Measurements from ENCODE around the gene RNU5B-1.

Gene RNU5B-1

DNA sequence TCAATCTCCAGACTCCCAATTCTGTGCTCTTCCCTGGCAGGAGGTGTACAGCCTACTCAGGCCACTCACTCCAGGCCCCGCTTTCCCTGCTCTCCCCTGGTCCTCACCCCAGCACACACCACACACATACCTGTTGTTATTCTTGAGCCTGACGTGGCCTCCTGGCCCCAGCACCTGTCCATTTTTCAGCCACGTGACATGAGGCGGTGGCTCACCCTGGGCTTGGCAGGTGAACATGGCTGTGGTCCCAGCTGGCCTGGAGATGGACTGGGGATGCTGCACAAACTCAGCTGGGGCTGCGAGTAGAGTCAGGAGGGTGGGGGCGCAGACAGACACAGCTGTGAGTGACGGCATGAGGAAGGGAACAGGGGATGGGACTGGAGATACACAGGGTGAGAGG, 27.3 kb downstream of the RNU5B-1 start:
- no peaks in the 10 kb centered on the region for H3K9me3 ChIP-seq
- TF ChIP-seq, protein P1, sequence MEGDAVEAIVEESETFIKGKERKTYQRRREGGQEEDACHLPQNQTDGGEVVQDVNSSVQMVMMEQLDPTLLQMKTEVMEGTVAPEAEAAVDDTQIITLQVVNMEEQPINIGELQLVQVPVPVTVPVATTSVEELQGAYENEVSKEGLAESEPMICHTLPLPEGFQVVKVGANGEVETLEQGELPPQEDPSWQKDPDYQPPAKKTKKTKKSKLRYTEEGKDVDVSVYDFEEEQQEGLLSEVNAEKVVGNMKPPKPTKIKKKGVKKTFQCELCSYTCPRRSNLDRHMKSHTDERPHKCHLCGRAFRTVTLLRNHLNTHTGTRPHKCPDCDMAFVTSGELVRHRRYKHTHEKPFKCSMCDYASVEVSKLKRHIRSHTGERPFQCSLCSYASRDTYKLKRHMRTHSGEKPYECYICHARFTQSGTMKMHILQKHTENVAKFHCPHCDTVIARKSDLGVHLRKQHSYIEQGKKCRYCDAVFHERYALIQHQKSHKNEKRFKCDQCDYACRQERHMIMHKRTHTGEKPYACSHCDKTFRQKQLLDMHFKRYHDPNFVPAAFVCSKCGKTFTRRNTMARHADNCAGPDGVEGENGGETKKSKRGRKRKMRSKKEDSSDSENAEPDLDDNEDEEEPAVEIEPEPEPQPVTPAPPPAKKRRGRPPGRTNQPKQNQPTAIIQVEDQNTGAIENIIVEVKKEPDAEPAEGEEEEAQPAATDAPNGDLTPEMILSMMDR (IDR thresholded peaks at IDR 0.05; ENCODE audit: low read depth, low read length) = no peak
- H3K4me3 ChIP-seq (ENCODE audit: low read depth, low read length) = no peak overlapping the region
- peaks cover 24% of the 10 kb centered on the region for H3K36me3 ChIP-seq
- peaks cover 38% of the 10 kb centered on the region for H3K4me1 ChIP-seq
- no peak for DNase-seq
- no peaks in the 10 kb centered on the region for H3K27me3 ChIP-seq

DNA sequence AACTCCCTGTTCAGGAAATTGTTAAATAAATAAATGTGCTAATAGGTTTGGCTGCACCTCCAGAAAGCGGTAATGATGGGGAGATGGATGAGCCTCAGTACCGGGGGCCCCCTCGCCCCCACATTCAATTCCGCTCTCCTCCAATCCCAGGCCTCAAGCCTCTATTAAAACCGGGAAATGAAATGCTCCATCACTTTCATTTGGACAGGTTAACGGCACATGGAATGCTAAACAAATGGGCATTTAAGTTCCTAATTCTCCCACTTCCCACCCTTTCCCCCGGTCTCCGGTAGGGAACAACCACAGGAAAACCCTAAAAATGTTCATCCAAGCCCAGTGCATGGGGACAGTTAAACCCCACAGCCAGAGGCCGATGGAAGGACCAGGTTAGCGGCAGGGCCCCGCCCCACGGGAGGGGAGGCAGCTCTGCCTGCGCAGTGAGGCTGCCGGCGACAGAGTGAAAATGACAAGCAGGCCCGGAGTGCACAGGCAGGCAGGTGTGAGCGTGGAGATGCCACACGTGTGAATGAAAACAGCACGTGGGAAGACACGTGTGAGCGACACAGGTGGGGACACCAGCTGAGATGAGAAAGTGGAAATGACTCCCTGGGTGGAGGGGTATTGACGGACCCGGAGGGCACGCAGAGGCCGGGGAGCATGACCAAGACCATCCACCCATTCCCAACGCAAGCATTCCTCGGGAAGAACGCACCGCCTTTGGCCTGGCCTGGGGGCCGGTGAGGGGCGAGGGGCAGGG, 28.1 kb downstream of the RNU5B-1 start:
- Histone ChIP-seq H3K36me3 (peaks cover 24% of the 10 kb centered on the region), H3K4me1 (peaks cover 45% of the 10 kb centered on the region)
- DNase-seq = no peak

DNA sequence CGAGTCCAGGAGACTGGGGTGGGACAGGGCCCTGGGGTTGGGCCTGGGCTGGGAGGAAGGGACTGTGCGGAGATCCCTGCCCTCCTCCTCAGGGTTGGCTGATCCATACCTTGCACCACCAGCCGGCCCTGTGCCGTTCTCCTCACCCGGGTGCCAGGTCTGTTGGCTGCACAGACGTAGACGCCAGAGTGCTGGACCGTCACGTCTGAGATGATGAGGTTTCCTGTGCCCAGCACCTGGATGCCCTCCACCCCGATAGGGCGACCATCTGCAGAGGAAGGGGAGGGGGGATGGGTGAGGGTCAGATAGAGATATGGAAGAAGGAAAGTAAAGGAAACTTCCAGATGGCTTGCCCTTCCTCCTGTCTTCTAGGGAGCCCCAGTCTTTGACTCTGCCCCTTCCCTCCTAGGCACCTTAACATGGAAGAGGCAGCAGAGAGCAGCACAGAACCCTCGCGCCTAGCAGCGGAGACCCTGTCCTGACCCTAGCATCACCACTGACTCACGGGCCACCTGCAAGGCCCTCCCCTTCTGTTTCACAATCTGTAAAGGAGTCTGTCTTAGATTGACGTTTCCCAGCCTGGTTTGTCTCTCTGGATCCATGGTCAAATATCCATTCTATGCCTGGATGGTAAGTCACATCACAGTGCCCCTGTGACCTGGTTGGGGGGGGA, 28.8 kb downstream of the RNU5B-1 start:
- DNase-seq = no peak
- Histone ChIP-seq H3K27me3 (no peaks in the 10 kb centered on the region), H3K4me3 (ENCODE audit: low read depth, low read length) (no peak overlapping the region), H3K4me1 (peaks cover 51% of the 10 kb centered on the region), H3K36me3 (peaks cover 24% of the 10 kb centered on the region), H3K9me3 (no peaks in the 10 kb centered on the region)
- TF ChIP-seq, protein P1 (IDR thresholded peaks at IDR 0.05; ENCODE audit: low read depth, low read length) = no peak

More for the DNA sequence above, 28.1 kb downstream of the RNU5B-1 start:
- TF ChIP-seq, protein P1 (IDR thresholded peaks at IDR 0.05; ENCODE audit: low read depth, low read length) = no peak
- Histone ChIP-seq H3K9me3 (no peaks in the 10 kb centered on the region), H3K27me3 (no peaks in the 10 kb centered on the region), H3K4me3 (ENCODE audit: low read depth, low read length) (no peak overlapping the region)

DNA sequence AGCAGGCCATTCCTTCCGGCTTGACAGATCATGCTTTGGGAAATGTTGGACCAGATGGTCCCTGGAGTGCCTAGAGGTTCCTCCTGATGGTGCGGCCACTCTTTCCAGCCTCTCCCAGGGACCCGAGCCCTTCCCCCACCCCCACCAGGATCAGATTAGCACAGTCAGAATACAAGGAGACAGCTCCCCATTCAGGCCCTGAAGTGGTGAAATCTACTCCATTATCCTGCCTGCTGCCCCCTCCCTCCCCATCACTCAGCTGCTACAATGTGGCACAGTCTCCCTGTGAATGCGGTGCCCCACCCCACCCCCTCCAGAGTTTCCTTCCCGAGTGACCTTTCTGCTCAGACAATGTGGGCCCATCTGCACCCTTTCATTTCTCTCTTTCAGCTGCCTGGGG, 29.4 kb downstream of the RNU5B-1 start:
- peaks cover 55% of the 10 kb centered on the region for H3K4me1 ChIP-seq
- no peaks in the 10 kb centered on the region for H3K27me3 ChIP-seq
- no peak overlapping the region for H3K4me3 ChIP-seq (ENCODE audit: low read depth, low read length)
- peaks cover 22% of the 10 kb centered on the region for H3K36me3 ChIP-seq
- peak; percentile 42 for DNase-seq
- H3K9me3 ChIP-seq = no peaks in the 10 kb centered on the region
- TF ChIP-seq, protein P1 (IDR thresholded peaks at IDR 0.05; ENCODE audit: low read depth, low read length) = no peak

DNA sequence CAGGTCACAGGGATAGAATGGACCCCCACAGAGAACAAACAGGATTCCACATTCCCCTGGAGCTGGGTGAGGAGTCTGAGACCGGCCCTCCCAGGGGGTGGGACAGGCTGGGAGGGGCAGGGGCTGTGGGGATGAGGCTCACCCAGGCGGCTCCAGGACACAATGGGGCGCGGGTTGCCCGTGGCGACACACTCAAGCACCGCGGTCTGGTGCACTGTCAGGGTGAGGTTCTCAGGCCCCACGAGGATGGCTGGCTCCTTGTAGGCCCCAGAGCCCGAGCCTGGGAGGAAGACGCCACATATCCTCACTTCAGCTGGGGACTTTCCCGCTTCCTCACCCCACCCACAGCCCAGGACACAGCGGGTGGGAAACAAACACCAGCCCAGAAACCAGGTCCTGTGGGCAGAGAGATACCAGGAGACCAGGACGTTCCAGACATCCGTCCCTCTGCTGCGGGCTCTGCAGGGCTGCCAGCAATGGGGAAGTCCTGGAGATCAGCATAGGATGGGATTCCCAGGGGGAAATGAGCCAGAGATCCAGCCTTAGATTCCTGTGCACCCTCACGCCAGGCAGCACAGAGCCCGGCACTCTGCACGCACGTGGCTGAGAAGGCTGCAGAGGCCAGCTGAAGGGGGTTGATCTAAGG, 30.2 kb downstream of the RNU5B-1 start:
- no peaks in the 10 kb centered on the region for H3K27me3 ChIP-seq
- H3K9me3 ChIP-seq = no peaks in the 10 kb centered on the region
- H3K36me3 ChIP-seq = peaks cover 16% of the 10 kb centered on the region
- TF ChIP-seq, protein P1 (IDR thresholded peaks at IDR 0.05; ENCODE audit: low read depth, low read length) = no peak
- no peak overlapping the region for H3K4me3 ChIP-seq (ENCODE audit: low read depth, low read length)
- H3K4me1 ChIP-seq = peaks cover 63% of the 10 kb centered on the region
- peak; percentile 78 for DNase-seq
